ENCODE data around the gene TBCB. TPM values are rescaled to one million over a fixed set of nuclear protein-coding genes. Genes with fewer than 3 reads are reported as not detected.

TBCB gene
- total RNA-seq, 2 donors from 2014 or later, result 119 to 212 TPM

- no peaks in the 10 kb centered on the region for H3K4me1 ChIP-seq (replicated peaks)
- no peak for DNase-seq (ENCODE audit: low spot score)
- H3K27ac ChIP-seq, result no peak overlapping the region
- H3K9me3 ChIP-seq, result no peaks in the 10 kb centered on the region
- 87% methylated on average over 22 of the region's 27 CpGs for WGBS
- no peaks in the 10 kb centered on the region for H3K36me3 ChIP-seq
- no peaks in the 10 kb centered on the region for H3K27me3 ChIP-seq (replicated peaks; ENCODE audit: insufficient read depth)
- intact Hi-C loops (cut with DNase I), result no loop called here
- TF ChIP-seq POLR2AphosphoS5 (IDR thresholded peaks at IDR 0.05) (no peak), POLR2A (IDR thresholded peaks at IDR 0.05) (no peak), CTCF (IDR thresholded peaks at IDR 0.05) (no peak)
- H3K4me3 ChIP-seq, result no peak overlapping the region
These were observed 13.5 kb upstream of the TBCB start for GRCh38 chr19:36101550-36102327.

GRCh38 chr19:36103040-36103626 lies 12.1 kb upstream of the TBCB start:
- Histone ChIP-seq H3K36me3 (no peaks in the 10 kb centered on the region), H3K27ac (no peak overlapping the region), H3K4me1 (replicated peaks) (no peaks in the 10 kb centered on the region), H3K4me3 (no peak overlapping the region), H3K9me3 (no peaks in the 10 kb centered on the region), H3K27me3 (replicated peaks; ENCODE audit: insufficient read depth) (no peaks in the 10 kb centered on the region)
- DNase-seq (ENCODE audit: low spot score), result no peak
- no peak for TF ChIP-seq CTCF (IDR thresholded peaks at IDR 0.05)
- TF ChIP-seq POLR2A (IDR thresholded peaks at IDR 0.05), result no peak
- no peak for TF ChIP-seq POLR2AphosphoS5 (IDR thresholded peaks at IDR 0.05)
- 93% methylated on average over 19 of the region's 24 CpGs for WGBS
- intact Hi-C loops (cut with DNase I), result no loop called here

GRCh38 chr19:36103842-36104552 lies 11.3 kb upstream of the TBCB start:
- Histone ChIP-seq H3K27me3 (replicated peaks; ENCODE audit: insufficient read depth) (no peaks in the 10 kb centered on the region), H3K27ac (no peak overlapping the region), H3K4me1 (replicated peaks) (no peaks in the 10 kb centered on the region), H3K4me3 (no peak overlapping the region), H3K36me3 (no peaks in the 10 kb centered on the region), H3K9me3 (no peaks in the 10 kb centered on the region)
- intact Hi-C loops (cut with DNase I), result no loop called here
- no peak for DNase-seq (ENCODE audit: low spot score)
- 90% methylated on average over 12 of the region's 12 CpGs for WGBS
- no peak for TF ChIP-seq POLR2A (IDR thresholded peaks at IDR 0.05)
- no peak for TF ChIP-seq CTCF (IDR thresholded peaks at IDR 0.05)
- no peak for TF ChIP-seq POLR2AphosphoS5 (IDR thresholded peaks at IDR 0.05)

GRCh38 chr19:36106441-36106840 lies 8.8 kb upstream of the TBCB start:
- 89% methylated on average over 6 of the region's 6 CpGs for WGBS
- no peaks in the 10 kb centered on the region for H3K27me3 ChIP-seq (replicated peaks; ENCODE audit: insufficient read depth)
- H3K27ac ChIP-seq, result no peak overlapping the region
- TF ChIP-seq POLR2AphosphoS5 (IDR thresholded peaks at IDR 0.05) (no peak), CTCF (IDR thresholded peaks at IDR 0.05) (no peak), POLR2A (IDR thresholded peaks at IDR 0.05) (no peak)
- H3K4me3 ChIP-seq, result no peak overlapping the region
- H3K36me3 ChIP-seq, result no peaks in the 10 kb centered on the region
- H3K9me3 ChIP-seq, result no peaks in the 10 kb centered on the region
- intact Hi-C loops (cut with DNase I), result no loop called here
- DNase-seq (ENCODE audit: low spot score), result no peak
- H3K4me1 ChIP-seq (replicated peaks), result no peaks in the 10 kb centered on the region
